GM21381 (cell line): ENCODE measurements around the gene PRKAG3.
"Not testable (repeated sequence)": the region's sequence is repeated elsewhere in the genome, so short reads cannot be mapped to it uniquely, and the experiment has no call there.

ENCODE experiments used
- ATAC-seq: cut with Tn5 transposase; IDR thresholded peaks from one replicate; pipeline ENCODE4 v1.9.1; 2021; ENCODE audit warnings: mild to moderate bottlenecking, moderate library complexity; ENCODE audit not compliant: unreplicated experiment

Gene PRKAG3

GRCh38 chr2:218863021-218863520, 31.5 kb upstream of the PRKAG3 start:
- ATAC-seq = no peak

GRCh38 chr2:218861645-218862318, 30.2 kb upstream of the PRKAG3 start:
- no peak for ATAC-seq

- ATAC-seq = no peak
Measured at GRCh38 chr2:218860950-218861381, 29.4 kb upstream of the PRKAG3 start.

- ATAC-seq = no peak
Measured at GRCh38 chr2:218859988-218860831, 28.6 kb upstream of the PRKAG3 start.

- no peak for ATAC-seq
Measured at GRCh38 chr2:218859556-218859987, 28.0 kb upstream of the PRKAG3 start, which contains the start of gene WNT6. Gene WNT6 (plus strand): TSS chr2:218859805. CDS start chr2:218860038, 233 bp downstream.

- no peak for ATAC-seq
Measured at GRCh38 chr2:218858671-218859555, 27.3 kb upstream of the PRKAG3 start.

- ATAC-seq = no peak
Measured at GRCh38 chr2:218858138-218858445, 26.5 kb upstream of the PRKAG3 start.

- ATAC-seq = no peak
Measured at GRCh38 chr2:218857371-218858137, 26.0 kb upstream of the PRKAG3 start.

GRCh38 chr2:218856896-218857243, 25.3 kb upstream of the PRKAG3 start:
- ATAC-seq = no peak

GRCh38 chr2:218856167-218856895, 24.7 kb upstream of the PRKAG3 start:
- no peak for ATAC-seq

- ATAC-seq = no peak
Measured at GRCh38 chr2:218855305-218856166, 23.9 kb upstream of the PRKAG3 start.

GRCh38 chr2:218854860-218855259, 23.3 kb upstream of the PRKAG3 start:
- ATAC-seq = no peak

GRCh38 chr2:218853766-218854165, 22.2 kb upstream of the PRKAG3 start:
- no peak for ATAC-seq

GRCh38 chr2:218852911-218853667, 21.5 kb upstream of the PRKAG3 start:
- no peak for ATAC-seq

GRCh38 chr2:218851286-218851685, 19.7 kb upstream of the PRKAG3 start:
- no peak for ATAC-seq

GRCh38 chr2:218850796-218851195, 19.2 kb upstream of the PRKAG3 start:
- no peak for ATAC-seq

- ATAC-seq = no peak
Measured at GRCh38 chr2:218849721-218850120, 18.1 kb upstream of the PRKAG3 start.

GRCh38 chr2:218846963-218847362, 15.4 kb upstream of the PRKAG3 start:
- not testable (repeated sequence) for ATAC-seq
